SK-N-SH (cell line): ENCODE data around the gene CEP63.

ENCODE experiments used
- CTCF ChIP-seq: fragments of 200-600 bp; sonication (generic); IDR thresholded peaks from 2 replicates; pipeline ENCODE4 v1.6.1; 2017; ENCODE audit warnings: antibody characterized with exemption, mild to moderate bottlenecking, moderate library complexity
- RAD21 ChIP-seq: IDR thresholded peaks from 2 replicates; pipeline ENCODE4 v1.6.1; 2012; ENCODE audit warnings: mild to moderate bottlenecking, low read length

- no peak for TF ChIP-seq RAD21
- no peak for TF ChIP-seq CTCF
These were observed 90.6 kb downstream of the CEP63 start for GRCh38 chr3:134576426-134576825.
